HepG2 (cell line): ENCODE results near the gene SGPP1. TPM values are rescaled to one million over a fixed set of nuclear protein-coding genes. Genes with fewer than 3 reads are reported as not detected.

ENCODE experiments used
- ARID5B ChIP-seq: IDR thresholded peaks from 2 replicates; pipeline ENCODE4 v1.4.0; 2020; ENCODE audit warnings: mild to moderate bottlenecking, missing genetic modification reagents
- CEBPB ChIP-seq: IDR thresholded peaks from 2 replicates; pipeline ENCODE4 v1.6.1; 2011; ENCODE audit warnings: low read depth, low read length, improper control_type of control experiment, borderline replicate concordance
- HDAC1 ChIP-seq: sonication (generic); formaldehyde crosslinking; IDR thresholded peaks from 2 replicates; pipeline ENCODE4 v1.5.1; 2020; ENCODE audit warnings: mild to moderate bottlenecking, missing genetic modification reagents
- HMG20A ChIP-seq: IDR thresholded peaks from 2 replicates; pipeline ENCODE4 v1.6.1; 2016; ENCODE audit warnings: borderline replicate concordance
- KAT7 ChIP-seq: IDR thresholded peaks from 2 replicates; pipeline ENCODE4 v1.6.1; 2018; ENCODE audit warnings: borderline replicate concordance, missing compliant biosample characterization
- KMT2A ChIP-seq: sonication (generic); formaldehyde crosslinking; IDR thresholded peaks from 2 replicates; pipeline ENCODE4 v1.4.0; 2020; ENCODE audit warnings: missing genetic modification reagents
- MTF2 ChIP-seq: sonication (generic); formaldehyde crosslinking; IDR thresholded peaks from 2 replicates; pipeline ENCODE4 v1.5.0; 2020; ENCODE audit warnings: missing genetic modification reagents, borderline replicate concordance
- NONO ChIP-seq, 2 experiments: fragments of 450-650 bp in 1 of 2; sonication (generic) in 1 of 2; formaldehyde crosslinking in 1 of 2; IDR thresholded peaks in 1 of 2; conservative IDR thresholded peaks in 1 of 2; 2 replicates each; pipeline versions ENCODE4 v1.6.1 to v1.8.0; 2017 to 2022; ENCODE audit warnings: mild to moderate bottlenecking in 1 of 2, missing genetic modification reagents in 1 of 2, moderate library complexity in 1 of 2
- PCBP2 ChIP-seq: fragments of 200-400 bp; formaldehyde crosslinking; optimal IDR thresholded peaks from 2 replicates; pipeline ENCODE3; 2018; ENCODE audit warnings: low read length, low read depth; ENCODE audit not compliant: poor library complexity, severe bottlenecking
- SRY ChIP-seq: sonication (generic); formaldehyde crosslinking; IDR thresholded peaks from 2 replicates; pipeline ENCODE4 v1.8.0; 2022; ENCODE audit warnings: mild to moderate bottlenecking, missing genetic modification reagents
- TAF1 ChIP-seq: sonication (generic); formaldehyde crosslinking; IDR thresholded peaks from 2 replicates; pipeline ENCODE4 v1.4.0; 2020; ENCODE audit warnings: missing genetic modification reagents
- TBX2 ChIP-seq: sonication (generic); formaldehyde crosslinking; IDR thresholded peaks from 2 replicates; pipeline ENCODE4 v1.5.0; 2020; ENCODE audit warnings: missing genetic modification reagents, mild to moderate bottlenecking, borderline replicate concordance
- ZBTB1 ChIP-seq: sonication (generic); formaldehyde crosslinking; IDR thresholded peaks from 2 replicates; pipeline ENCODE4 v1.4.0; 2020; ENCODE audit warnings: missing genetic modification reagents, borderline replicate concordance
- ZNF44 ChIP-seq: sonication (generic); formaldehyde crosslinking; IDR thresholded peaks from 2 replicates; pipeline ENCODE4 v1.5.1; 2020; ENCODE audit warnings: mild to moderate bottlenecking, missing genetic modification reagents
- ZNF512 ChIP-seq: sonication (generic); formaldehyde crosslinking; IDR thresholded peaks from 2 replicates; pipeline ENCODE4 v1.4.0; 2020; ENCODE audit warnings: mild to moderate bottlenecking, missing genetic modification reagents
- ZNF547 ChIP-seq: sonication (generic); formaldehyde crosslinking; IDR thresholded peaks from 2 replicates; pipeline ENCODE4 v1.5.1; 2020; ENCODE audit warnings: mild to moderate bottlenecking, missing genetic modification reagents
- ZNF788 ChIP-seq: sonication (generic); formaldehyde crosslinking; IDR thresholded peaks from 2 replicates; pipeline ENCODE4 v1.5.0; 2020; ENCODE audit warnings: mild to moderate bottlenecking, missing genetic modification reagents, borderline replicate concordance
- polyA plus RNA-seq, 8 experiments: library from polyadenylated mRNA; depleted of rRNA in 3 of 8; stranded (reverse) in 7 of 8; unstranded in 1 of 8; fragments of >200 nt; fragmentation: Illumina TruSeq in 4 of 8; extraction: Trizol in 4 of 8; gene quantifications; 2 replicates each; pipeline versions ENCODE4 v1.2.1 to v1.2.3, GENCODE V29; 2011 to 2016; ENCODE audit warnings: low read depth in 4 of 8, missing spikeins in 1 of 8, mixed read lengths in 1 of 8; ENCODE audit not compliant: insufficient read depth in 1 of 8
- total RNA-seq, 5 experiments: library from RNA; depleted of rRNA; stranded (reverse); fragments of >200 nt; fragmentation: Illumina TruSeq; extraction: Trizol; gene quantifications; 2 replicates each; pipeline ENCODE4 v1.2.3, GENCODE V29; 2016; ENCODE audit warnings: low read depth in 1 of 5
- TF ChIP-seq, protein P1 (sequence below): sonication (generic); formaldehyde crosslinking; IDR thresholded peaks from 2 replicates; pipeline ENCODE4 v1.5.1; 2020; ENCODE audit warnings: mild to moderate bottlenecking, moderate library complexity, missing genetic modification reagents
- TF ChIP-seq, protein P2 (sequence below): fragments of 450-650 bp; IDR thresholded peaks from 2 replicates; pipeline ENCODE4 v1.6.1; 2016

The SGPP1 gene
- total and polyA plus RNA-seq, 2 of the 13 experiments (the other 11 are each of a cell fraction or from before 2014, with no cell fraction given) = 6.4 to 6.8 TPM

- TF ChIP-seq, protein P1, sequence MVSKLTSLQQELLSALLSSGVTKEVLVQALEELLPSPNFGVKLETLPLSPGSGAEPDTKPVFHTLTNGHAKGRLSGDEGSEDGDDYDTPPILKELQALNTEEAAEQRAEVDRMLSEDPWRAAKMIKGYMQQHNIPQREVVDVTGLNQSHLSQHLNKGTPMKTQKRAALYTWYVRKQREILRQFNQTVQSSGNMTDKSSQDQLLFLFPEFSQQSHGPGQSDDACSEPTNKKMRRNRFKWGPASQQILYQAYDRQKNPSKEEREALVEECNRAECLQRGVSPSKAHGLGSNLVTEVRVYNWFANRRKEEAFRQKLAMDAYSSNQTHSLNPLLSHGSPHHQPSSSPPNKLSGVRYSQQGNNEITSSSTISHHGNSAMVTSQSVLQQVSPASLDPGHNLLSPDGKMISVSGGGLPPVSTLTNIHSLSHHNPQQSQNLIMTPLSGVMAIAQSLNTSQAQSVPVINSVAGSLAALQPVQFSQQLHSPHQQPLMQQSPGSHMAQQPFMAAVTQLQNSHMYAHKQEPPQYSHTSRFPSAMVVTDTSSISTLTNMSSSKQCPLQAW (CRISPR knock-in tag) = peak; percentile 85
- TF ChIP-seq MTF2 = 0 out of 2 replicates have a peak, but pooled peaks have one; percentile 62
- TF ChIP-seq SRY (CRISPR knock-in tag) = 0 out of 2 replicates have a peak, but pooled peaks have one; percentile 52
- peak; percentile 71; the same call in 1 of the 2 replicates for TF ChIP-seq ZNF788 (CRISPR knock-in tag)
- no peak for TF ChIP-seq PCBP2
- TF ChIP-seq ZNF547 = 0 out of 2 replicates have a peak, but pooled peaks have one; percentile 34
- TF ChIP-seq HDAC1 = peak; percentile 46
- TF ChIP-seq, protein P2, sequence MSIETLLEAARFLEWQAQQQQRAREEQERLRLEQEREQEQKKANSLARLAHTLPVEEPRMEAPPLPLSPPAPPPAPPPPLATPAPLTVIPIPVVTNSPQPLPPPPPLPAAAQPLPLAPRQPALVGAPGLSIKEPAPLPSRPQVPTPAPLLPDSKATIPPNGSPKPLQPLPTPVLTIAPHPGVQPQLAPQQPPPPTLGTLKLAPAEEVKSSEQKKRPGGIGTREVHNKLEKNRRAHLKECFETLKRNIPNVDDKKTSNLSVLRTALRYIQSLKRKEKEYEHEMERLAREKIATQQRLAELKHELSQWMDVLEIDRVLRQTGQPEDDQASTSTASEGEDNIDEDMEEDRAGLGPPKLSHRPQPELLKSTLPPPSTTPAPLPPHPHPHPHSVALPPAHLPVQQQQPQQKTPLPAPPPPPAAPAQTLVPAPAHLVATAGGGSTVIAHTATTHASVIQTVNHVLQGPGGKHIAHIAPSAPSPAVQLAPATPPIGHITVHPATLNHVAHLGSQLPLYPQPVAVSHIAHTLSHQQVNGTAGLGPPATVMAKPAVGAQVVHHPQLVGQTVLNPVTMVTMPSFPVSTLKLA = no peak
- no peak for TF ChIP-seq KMT2A
- TF ChIP-seq KAT7 (CRISPR knock-in tag) = peak; percentile 60; the same call in 1 of the 2 replicates
- peak; percentile 72 for TF ChIP-seq TAF1 (CRISPR knock-in tag)
- no peak for TF ChIP-seq ZNF512 (CRISPR knock-in tag)
- TF ChIP-seq ZNF44 (CRISPR knock-in tag) = no peak
- TF ChIP-seq ZBTB1 = no peak
- TF ChIP-seq NONO (IDR thresholded peaks at IDR 0.05) = no peak
- TF ChIP-seq NONO (CRISPR knock-in tag; conservative IDR thresholded peaks at IDR 0.05) = peak; percentile 27; the same call in 1 of the 2 replicates
- TF ChIP-seq CEBPB = peak; percentile 96
- peak; percentile 28; the same call in 1 of the 2 replicates for TF ChIP-seq HMG20A
- peak; percentile 76 for TF ChIP-seq ARID5B (CRISPR knock-in tag)
- peak; percentile 50; the same call in 1 of the 2 replicates for TF ChIP-seq TBX2
These were observed at the start of gene SGPP1 (continued) for GRCh38 chr14:63727736-63728728.
